GM12891 (cell line): Measurements from ENCODE around the gene SPX.

Experiments
- PAX5 ChIP-seq: IDR thresholded peaks from 2 replicates; pipeline ENCODE4 v1.6.1; 2011; ENCODE audit warnings: low read length, moderate library complexity, mild to moderate bottlenecking; ENCODE audit not compliant: insufficient read depth, severe bottlenecking
- POLR2A ChIP-seq: IDR thresholded peaks from 2 replicates; pipeline ENCODE4 v1.6.1; 2011; ENCODE audit warnings: low read depth, low read length, control low read depth
- POLR2AphosphoS5 ChIP-seq: IDR thresholded peaks from 2 replicates; pipeline ENCODE4 v1.6.1; 2011; ENCODE audit warnings: low read depth, low read length, control low read depth
- SPI1 ChIP-seq: IDR thresholded peaks from 2 replicates; pipeline ENCODE4 v1.6.1; 2011; ENCODE audit warnings: low read depth, low read length, control low read depth

DNA sequence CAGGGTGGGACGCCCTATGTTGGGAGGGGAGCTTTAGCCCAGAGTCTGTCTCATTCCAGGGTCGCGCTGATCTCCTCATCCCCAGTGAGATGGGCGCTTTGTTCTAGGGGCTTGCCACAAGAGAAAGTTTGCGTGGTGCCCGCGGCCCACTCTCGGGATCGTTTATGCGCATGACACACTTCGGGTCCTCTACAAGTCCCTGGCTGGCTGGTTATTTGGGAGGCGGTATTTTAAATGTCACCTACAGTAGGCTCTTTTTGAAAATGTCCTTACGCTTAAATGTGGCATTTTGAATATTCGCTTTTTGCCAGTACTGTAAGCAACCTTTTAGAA lies 24.0 kb upstream of the SPX start:
- TF ChIP-seq POLR2A (no peak), POLR2AphosphoS5 (no peak), SPI1 (no peak), PAX5 (no peak)
